HG03439 (cell line): ENCODE measurements around the gene DISC1.
"Not testable (repeated sequence)": the region's sequence is repeated elsewhere in the genome, so short reads cannot be mapped to it uniquely, and the experiment has no call there.

Source experiments
- ATAC-seq: cut with Tn5 transposase; IDR thresholded peaks from one replicate; pipeline ENCODE4 v1.9.1; 2021; ENCODE audit warnings: mild to moderate bottlenecking, moderate library complexity; ENCODE audit not compliant: unreplicated experiment

The DISC1 gene

DNA sequence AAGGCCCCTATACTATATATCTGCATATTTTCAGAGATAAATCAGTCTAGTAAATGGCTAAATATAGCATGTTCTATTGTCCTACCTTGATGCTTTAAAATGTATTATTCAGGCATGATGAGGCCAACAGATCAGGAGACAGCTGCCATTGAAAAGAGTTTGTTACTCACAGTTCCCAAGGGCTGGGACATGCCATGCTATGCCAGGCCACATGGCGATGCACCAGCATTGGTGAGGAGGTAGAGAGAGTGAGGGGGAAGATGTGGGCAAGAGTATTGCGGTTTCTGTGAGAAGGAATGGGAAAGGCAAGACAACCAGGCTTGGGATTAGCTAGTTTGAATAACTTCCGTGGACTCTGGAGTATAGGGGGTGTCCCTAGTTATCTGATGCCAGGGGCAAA lies 316.5 kb downstream of the DISC1 start:
- no peak for ATAC-seq

DNA sequence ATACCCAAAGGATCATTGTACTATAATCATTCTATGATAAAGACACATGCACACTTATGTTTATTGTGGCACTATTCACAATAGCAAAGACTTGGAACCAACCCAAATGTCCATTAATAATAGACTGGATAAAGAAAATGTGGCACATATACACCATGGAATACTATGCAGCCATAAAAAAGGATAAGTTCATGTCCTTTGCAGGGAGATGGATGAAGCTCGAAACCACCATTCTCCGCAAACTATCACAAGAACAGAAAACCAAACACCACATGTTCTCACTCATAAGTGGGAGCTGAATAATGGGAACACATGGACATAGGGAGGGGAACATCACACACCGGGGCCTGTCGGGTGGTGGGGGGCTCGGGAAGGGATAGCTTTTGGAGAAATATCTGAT lies 321.5 kb downstream of the DISC1 start:
- not testable (repeated sequence) for ATAC-seq

DNA sequence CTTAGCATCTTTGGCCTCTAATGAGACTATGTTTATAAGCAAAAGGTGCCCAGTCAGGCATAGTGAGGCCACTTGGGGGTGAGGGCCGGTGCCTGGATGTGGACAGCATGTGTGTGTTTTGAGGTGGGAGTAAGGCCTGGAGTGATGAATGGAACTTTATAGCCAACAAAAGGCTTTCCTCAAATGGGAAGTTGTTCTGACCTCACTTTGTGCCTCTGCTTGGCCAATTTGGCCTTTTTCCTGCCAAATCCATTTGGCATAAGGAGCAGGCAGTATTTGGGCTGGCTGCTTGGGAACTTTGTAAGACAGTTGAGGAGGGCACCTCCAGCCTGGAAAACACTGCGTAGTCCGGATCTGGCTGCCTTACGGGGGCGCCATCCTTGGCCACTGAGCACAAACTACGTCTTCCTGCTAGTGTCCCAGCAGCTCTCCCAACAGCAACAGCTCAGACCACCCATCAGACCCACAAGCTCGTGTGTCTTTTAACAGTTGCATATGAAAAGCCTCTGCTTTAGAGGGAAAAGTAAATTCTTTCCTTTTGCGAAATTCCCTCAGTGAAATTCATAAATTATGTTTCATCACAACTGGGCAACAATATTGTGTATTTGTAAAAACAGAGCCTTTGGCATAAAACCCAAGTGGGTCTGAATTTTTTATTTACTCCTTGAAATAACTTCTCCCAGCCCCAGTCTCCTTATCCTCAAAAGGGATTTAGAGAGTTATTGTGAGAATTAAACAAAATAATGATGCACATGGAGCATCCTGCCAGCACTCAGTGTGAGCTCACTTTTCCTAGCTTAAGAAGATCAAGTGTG lies 322.9 kb downstream of the DISC1 start:
- ATAC-seq = no peak

DNA sequence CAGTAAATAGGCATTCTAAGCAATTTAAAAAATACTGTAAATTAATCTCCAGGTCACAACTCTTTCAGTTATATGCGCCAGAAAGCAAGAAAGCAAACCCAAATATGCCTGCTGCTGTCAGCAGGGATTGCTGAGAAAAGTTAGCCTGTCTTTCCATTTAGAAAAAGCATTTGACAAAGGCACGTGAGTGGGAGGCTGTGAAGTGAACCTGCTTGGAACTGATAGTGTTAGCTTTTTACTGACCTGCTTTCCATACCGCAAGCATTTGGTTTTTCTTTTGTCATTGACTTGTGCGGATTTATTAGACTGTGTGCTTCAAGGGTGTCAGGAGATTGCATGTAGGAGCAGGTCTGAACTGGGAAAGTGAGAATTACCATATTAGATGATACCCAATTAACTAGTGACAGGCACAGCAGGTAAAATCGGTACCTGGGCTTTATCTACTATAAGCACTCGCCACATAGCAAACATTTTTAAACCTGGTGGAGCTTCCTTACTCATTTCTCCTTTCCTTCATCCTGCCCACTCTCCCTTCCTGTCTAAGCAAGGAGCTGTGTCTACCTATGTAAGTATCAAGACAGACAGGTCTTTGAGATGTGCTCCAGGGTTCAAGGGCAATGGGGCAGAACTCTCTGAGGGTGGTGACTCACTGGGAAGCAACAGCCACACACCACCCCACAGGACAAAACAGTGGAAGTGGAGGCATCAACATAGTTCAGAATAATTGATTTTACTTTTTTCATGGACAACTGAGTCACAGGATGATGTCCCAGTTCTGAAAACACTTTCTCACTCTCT lies 323.9 kb downstream of the DISC1 start:
- ATAC-seq = no peak

DNA sequence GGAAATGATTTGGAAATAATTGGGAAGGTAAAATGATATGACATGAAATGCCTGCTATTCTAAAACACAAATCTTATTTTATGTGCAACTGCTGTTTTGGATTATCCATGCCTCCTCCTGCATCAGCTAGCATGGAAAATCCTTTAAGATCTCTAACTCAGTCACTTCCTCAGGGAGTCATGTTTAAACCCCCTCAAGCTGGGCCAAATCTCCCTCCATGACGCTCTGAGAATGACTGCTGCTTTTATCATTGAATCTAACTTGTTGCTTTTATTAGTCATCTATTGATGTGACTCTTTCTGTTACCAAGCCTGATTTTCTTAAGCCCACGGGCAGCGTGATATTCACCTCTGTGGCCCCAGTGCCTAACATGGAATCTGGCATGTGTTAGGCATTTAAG lies 324.8 kb downstream of the DISC1 start:
- no peak for ATAC-seq

DNA sequence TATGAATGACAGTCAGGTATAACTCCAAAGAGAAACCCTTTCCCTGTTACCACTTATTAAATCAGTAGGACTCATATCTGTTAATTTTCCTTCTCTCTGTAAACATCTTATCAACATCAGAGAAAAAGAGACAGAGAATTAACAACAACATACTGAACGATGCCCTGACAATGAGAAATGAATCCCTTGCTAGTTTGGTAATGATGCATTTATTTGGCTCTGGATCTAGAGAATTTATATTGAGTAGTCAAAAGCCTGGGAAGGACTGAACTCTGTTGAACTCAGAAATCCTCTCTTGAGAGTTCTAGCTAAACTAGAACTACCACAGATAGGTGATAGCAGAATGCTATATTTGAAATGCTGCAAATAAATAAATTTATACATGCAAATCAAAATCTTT lies 325.6 kb downstream of the DISC1 start:
- no peak for ATAC-seq

DNA sequence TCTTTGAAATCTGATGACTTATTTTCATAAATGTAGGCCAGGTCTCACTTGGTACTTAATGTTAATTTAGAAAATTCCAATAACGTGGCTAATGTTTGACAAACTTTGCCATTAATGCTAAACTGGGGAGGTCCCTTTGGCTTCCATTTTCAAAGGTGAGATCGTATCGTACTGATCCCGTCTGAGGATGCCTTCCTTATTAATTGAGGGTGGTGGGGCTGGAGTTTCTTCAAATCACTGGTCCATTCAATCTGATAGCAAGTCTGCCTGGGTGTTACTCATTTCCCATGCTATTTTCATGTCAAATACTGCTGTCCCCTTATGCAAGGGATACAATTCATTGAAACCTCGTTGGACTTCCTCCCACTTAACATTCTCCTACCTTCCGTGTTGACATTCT lies 327.1 kb downstream of the DISC1 start:
- ATAC-seq = no peak

DNA sequence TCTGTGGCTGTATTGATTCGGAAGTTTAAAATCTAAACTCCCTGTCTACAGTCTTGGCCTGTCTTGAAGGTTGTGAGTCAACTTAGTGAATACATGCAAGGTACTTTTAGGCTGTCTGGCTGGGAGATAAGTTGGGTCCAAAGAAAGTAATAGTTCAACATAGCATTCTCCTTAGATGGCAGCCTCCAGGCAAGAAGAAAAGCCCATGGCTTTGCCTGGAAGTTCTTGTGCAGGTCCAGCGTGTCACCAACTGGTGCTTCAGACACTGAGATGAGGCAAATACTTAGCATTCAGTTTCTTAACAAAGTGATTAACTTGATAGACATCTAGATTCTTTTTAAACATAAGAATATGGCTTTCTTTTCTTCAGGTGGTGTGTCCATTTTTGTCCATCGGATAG lies 328.2 kb downstream of the DISC1 start:
- ATAC-seq = no peak

DNA sequence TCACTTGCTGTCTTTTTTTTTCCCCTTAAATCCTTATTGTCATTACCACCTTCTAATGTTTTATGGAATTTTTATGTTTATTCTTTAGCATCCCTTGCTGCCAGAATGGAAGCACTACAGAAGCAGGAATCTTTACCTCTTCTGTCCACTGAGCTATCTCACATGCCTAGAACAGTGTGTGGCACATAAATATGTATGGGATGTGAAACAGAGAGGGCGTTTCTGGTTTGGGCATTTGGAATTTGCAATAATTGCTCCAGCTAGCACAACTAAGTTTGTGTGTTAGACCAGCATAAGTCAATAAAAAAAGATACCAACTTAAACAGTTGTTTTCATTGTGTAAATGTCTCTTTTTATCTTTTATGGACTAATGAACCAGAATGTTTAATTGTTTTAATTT lies 330.8 kb downstream of the DISC1 start:
- ATAC-seq = no peak

DNA sequence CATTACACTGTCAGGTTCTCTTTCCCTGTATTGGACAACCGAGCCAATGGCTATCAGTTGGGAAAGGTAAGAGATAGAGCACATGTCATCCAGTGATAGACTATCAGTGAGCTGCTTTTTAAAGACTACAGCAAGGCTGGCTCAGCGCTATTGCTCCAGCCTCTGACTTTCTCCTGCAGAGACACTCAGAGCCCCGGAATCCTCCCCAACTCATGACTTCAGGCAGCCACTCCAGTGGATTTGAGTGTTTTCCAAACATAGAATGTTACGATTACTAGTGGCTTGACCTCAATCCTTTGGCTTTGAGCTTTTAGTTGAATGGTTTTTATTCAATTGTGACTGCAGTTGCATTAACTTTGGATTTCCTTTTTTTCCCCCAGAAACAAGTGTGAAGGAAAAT lies 331.9 kb downstream of the DISC1 start:
- no peak for ATAC-seq

DNA sequence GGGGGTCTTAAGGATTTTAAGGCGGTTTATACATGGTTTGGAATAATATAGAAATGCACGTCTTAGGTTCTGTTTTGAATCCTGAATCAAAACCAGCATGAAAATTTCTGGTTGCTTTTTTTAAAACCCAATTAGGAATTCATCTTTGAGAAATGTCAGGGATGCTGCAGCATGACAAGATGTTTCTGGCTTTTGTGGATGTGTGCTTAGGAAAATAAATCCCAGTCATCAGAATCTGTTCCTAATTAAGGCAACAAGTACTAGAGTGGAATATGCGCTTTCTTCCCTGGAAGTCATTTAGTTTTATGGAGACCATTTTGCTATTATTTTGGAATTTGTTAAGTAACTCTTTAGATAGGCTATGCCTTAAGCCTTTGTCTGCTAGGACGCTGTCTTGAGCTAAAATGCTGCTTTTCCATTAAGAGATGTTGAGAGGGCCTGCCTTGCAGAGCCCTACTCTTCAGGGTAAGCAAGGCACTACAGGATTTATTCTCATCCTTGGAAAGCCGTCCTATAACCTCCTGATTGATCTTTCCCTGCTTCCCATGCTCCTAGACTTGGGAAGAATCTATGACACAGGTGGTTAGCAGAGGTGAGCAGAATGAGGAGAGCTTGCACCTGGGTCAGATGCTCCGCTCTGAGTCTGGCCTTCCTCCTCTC lies 332.8 kb downstream of the DISC1 start:
- ATAC-seq = no peak

DNA sequence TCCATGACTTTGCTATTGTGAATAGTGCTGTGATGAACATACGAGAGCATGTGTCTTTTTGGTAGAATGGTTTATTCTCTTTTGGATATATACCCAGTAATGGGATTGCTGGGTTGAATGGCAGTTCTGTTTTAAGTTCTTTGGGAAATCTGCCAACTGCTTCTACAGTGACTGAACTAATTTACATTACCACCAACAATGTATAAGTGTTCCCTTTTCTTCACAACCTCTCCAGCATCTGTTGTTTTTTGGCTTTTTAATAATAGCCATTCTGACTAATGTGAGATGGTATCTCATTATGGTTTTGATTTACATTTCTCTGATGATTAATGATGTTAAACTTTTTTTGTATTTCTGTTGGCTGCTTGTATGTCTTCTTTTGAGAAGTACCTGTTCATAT lies 335.2 kb downstream of the DISC1 start:
- not testable (repeated sequence) for ATAC-seq

DNA sequence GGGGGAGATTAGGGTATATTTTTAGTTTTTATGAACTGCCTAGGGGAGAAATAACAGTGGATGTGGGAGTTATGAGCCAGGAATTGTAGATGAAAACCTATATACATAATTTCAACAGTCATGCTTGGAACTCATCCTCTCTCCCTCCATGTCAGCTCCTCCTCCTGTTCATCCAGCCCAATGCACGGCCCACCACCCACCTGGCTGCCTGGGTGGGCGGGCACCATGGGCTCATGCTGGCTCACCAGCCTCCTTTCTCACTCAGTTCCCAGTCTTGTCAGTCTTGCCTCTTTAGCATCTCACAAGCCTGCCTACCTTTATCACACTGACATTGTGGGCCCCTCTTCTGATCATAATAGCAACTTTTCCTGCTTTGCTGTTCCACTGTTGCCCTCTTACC lies 336.0 kb downstream of the DISC1 start:
- no peak for ATAC-seq

DNA sequence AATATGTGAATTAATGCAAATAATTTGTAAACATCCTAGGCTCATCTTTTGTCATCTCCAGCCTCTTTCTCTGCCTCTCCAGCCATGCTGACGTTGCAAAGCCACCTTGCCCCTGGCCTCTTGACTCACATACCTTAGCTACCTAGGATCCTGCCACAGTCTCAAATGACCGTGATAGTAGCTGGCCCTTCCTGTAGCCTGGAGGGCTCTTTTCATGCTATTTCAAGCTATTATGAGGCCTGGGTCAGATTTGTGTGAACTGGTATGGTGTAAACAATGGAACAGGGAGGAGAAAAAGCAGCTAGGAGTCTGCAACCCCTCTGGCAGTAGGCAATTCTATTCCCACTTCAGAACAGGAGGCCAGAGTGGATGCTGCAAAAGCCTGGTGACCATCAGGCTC lies 337.7 kb downstream of the DISC1 start:
- ATAC-seq = no peak

DNA sequence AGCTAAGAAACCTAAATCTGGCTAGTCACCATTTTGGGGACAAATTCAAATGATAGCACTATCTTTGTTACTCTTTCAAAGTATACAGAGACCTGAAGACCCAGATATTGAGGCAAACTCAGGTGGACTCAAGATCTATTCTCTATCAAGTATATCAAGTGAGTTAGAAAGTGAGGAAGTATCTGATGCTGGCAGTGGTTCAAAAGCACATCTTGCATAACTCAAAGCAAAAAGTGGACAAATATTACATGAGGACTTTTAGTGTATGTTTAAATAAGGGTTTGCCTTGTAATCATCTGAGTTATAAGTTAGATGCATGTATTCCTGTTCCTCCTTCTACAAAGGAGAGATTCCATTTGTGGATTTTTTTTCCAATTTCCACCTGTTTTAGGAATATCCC lies 338.4 kb downstream of the DISC1 start:
- no peak for ATAC-seq

DNA sequence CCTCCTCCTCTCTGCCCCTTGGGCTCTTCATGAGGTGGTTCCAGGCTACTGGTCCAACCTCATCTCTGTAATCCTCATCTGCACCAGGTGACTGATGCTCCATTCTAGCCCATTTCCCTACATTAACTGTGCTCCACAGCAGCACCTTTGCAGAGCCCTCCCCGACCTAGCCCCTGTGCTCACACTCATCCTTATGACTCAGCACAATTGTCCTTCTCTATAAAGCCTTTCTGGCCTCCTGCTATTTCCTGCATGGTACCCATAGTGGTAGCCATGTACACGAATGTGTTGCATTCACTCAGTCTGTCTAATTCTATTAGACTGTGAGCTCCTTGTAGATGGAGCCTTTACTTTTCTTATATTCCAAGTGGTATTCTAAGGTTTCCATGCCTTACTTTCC lies 339.0 kb downstream of the DISC1 start:
- ATAC-seq = no peak

DNA sequence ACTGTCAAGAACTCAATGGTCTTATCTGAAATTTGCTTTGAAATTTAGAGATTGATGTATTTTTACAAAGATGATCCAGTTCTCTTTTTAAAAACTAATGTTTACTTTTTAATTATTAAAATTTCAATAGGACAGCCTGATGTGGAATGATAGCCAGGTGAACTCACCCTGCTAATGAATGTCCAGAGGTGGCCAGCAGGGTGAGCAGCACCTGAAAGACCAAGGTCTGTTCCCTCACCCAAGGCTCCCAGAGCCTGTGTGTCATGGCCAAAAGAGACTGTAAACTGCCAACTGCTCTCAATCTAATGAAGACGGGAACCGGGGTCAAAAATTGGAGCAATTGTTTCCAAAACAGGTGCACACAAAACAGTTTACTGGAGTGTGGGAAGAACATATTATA lies 340.4 kb downstream of the DISC1 start:
- ATAC-seq = no peak

DNA sequence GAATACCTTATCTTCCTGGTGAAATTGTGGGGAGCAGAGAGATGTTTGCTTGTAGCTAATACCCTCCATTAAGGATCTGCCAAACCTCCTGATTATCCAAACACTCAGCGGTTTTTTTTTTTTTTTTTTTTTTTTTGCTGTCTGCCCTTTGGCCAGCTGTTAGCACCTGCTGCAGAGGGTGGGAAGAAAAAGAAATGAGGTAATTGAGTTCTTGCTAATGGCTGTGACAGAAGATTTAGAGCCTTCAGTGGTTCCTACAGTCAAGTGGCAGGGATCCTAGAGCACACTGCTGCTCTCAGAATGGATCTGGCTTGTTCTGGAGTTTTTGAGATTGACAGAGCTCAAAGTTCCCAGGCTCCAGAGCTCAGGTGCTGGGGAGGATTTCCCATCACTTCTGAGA lies 342.5 kb downstream of the DISC1 start:
- no peak for ATAC-seq

DNA sequence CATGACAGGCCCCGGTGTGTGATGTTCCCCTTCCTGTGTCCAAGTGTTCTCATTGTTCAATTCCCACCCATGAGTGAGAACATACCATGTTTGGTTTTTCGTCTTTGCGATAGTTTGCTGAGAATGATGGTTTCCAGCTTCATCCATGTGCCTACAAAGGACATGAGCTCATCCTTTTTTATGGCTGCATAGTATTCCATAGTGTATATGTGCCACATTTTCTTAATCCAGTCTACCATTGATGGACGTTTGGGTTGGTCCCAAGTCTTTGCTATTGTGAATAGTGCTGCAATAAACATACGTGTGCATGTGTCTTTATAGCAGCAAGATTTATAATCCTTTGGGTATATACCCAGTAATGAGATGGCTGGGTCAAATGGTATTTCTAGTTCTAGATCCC lies 343.2 kb downstream of the DISC1 start:
- ATAC-seq = not testable (repeated sequence)

DNA sequence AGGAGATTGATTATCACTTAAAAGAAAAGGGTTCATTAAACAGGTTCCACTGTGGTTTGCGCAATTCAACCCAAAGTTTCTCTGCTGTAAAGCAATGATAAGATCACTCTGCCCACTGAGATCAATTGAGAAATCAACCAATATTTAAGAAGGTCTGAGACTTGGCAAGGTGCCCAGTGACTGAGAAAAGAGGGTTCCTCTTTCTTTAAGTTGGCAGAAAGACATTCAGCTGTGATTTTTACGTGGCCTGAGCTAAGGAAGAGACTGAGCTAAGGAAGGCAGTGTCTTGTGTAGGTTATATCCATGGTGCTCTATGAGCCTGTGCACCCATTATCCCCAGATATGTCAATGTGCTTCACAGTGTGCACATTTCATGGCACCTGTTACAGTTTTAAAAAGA lies 344.1 kb downstream of the DISC1 start:
- no peak for ATAC-seq

DNA sequence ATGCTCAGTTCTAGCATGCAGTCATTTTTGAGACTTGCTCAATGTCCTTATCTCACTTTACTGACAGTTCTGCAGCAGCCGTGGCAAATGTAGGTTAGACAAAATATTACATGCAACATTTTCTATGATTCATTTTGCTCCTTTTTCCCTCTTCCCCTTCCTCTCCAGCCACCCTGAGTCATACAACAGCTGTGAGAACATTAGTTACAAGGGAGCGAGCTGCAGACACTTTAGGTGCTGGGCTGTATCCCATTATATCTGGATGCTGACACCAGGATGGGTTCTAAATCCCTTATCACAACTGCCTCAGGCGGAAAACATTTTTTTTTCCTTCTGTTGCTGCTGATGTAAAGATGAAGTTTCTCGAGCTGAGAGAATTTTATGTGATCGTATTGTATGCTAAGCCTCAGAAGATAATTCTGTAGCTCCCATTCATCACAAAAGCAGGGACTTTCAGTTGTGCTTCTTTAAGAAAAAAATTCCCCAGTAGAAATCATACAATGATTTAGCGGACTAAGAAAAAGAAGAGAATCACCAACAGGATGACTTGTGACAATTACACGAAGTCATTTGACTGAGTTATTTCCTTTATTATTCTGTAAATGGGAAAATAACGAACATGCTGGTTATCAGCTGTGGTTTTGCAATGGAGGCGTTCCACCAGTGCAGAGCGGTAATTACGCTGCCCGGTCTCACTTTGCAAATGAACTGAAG lies 345.0 kb downstream of the DISC1 start:
- ATAC-seq = no peak
